SK-N-SH (cell line): ENCODE measurements around the gene HLA-A.

Source experiments
- EZH2phosphoT487 ChIP-seq: fragments of 200-600 bp; sonication (generic); IDR thresholded peaks from 2 replicates; pipeline ENCODE4 v1.6.1; 2017; ENCODE audit warnings: low read depth, mixed run types, mild to moderate bottlenecking, antibody characterized with exemption, moderate library complexity, borderline replicate concordance
- GABPA ChIP-seq: IDR thresholded peaks from 2 replicates; pipeline ENCODE4 v1.4.0; 2012; ENCODE audit warnings: low read depth, mild to moderate bottlenecking
- GATA2 ChIP-seq: sonication (generic); formaldehyde crosslinking; IDR thresholded peaks from 2 replicates; pipeline ENCODE4 v1.5.0; 2020; ENCODE audit warnings: mild to moderate bottlenecking, missing genetic modification reagents
- POLR2AphosphoS5 ChIP-seq: IDR thresholded peaks from 2 replicates; pipeline ENCODE4 v1.6.1; 2012; ENCODE audit warnings: low read depth, low read length
- RCOR1 ChIP-seq: fragments of 150-350 bp; IDR thresholded peaks from 2 replicates; pipeline ENCODE4 v1.6.1; 2017; ENCODE audit warnings: antibody characterized with exemption, low read length
- RXRA ChIP-seq: IDR thresholded peaks from 2 replicates; pipeline ENCODE4 v1.4.0; 2012; ENCODE audit warnings: low read depth, mild to moderate bottlenecking, borderline replicate concordance
- YY1 ChIP-seq: IDR thresholded peaks from 2 replicates; pipeline ENCODE4 v1.4.0; 2012; ENCODE audit warnings: low read depth, mild to moderate bottlenecking
- TF ChIP-seq, protein P1 (sequence below): fragments of 200-600 bp; sonication (generic); IDR thresholded peaks from 2 replicates; pipeline ENCODE4 v1.6.1; 2017; ENCODE audit warnings: antibody characterized with exemption, mild to moderate bottlenecking, moderate library complexity
- TF ChIP-seq, protein P2 (sequence below): IDR thresholded peaks from 2 replicates; pipeline ENCODE4; 2012
- TF ChIP-seq, protein P3 (sequence below): fragments of 150-350 bp; IDR thresholded peaks from 2 replicates; pipeline ENCODE4 v1.6.1; 2017; ENCODE audit warnings: antibody characterized with exemption, low read length, low read depth, borderline replicate concordance
- TF ChIP-seq, protein P4 (sequence below): IDR thresholded peaks from 2 replicates; pipeline ENCODE4 v1.4.0; 2012; ENCODE audit warnings: low read depth

DNA sequence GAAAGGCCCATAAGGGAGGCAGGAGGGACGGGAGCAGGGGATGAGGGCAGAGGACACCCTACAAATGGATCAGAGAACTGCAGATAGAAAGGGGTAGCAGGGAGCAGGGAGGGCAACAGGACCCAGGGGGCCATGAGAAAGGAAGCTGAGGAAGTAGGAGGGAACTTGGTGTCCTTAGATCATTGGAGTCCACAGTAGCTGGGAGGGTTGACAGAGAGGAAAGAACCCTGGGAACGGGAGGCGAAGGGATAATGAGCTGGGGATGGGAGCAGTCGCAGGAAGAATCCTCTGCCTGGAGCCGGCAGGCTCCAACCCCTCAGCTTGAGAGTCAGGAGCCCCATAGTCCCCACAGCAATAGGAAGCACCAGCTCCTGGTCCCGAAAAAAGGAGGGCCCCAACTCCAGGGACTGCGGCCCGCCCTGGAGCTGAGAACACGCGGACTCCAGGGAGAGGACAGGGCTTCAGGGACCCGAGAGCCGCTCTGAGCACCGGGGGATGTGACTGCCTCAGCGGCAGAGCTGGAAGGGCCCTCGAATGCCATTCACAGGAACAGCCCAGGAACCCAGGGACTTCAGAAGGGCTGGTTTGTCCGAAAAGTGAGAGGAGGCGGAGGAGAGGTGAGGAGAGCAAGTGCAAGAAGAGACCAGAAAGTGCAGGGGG, 32.7 kb downstream of the HLA-A start:
- TF ChIP-seq, protein P1, sequence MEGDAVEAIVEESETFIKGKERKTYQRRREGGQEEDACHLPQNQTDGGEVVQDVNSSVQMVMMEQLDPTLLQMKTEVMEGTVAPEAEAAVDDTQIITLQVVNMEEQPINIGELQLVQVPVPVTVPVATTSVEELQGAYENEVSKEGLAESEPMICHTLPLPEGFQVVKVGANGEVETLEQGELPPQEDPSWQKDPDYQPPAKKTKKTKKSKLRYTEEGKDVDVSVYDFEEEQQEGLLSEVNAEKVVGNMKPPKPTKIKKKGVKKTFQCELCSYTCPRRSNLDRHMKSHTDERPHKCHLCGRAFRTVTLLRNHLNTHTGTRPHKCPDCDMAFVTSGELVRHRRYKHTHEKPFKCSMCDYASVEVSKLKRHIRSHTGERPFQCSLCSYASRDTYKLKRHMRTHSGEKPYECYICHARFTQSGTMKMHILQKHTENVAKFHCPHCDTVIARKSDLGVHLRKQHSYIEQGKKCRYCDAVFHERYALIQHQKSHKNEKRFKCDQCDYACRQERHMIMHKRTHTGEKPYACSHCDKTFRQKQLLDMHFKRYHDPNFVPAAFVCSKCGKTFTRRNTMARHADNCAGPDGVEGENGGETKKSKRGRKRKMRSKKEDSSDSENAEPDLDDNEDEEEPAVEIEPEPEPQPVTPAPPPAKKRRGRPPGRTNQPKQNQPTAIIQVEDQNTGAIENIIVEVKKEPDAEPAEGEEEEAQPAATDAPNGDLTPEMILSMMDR, result no peak
- TF ChIP-seq GABPA (no peak), EZH2phosphoT487 (no peak), RCOR1 (no peak), YY1 (no peak), GATA2 (CRISPR knock-in tag) (no peak), POLR2AphosphoS5 (no peak), RXRA (no peak)
- TF ChIP-seq, protein P2, sequence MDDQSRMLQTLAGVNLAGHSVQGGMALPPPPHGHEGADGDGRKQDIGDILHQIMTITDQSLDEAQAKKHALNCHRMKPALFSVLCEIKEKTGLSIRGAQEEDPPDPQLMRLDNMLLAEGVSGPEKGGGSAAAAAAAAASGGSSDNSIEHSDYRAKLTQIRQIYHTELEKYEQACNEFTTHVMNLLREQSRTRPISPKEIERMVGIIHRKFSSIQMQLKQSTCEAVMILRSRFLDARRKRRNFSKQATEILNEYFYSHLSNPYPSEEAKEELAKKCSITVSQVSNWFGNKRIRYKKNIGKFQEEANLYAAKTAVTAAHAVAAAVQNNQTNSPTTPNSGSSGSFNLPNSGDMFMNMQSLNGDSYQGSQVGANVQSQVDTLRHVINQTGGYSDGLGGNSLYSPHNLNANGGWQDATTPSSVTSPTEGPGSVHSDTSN, result no peak
- TF ChIP-seq, protein P3, sequence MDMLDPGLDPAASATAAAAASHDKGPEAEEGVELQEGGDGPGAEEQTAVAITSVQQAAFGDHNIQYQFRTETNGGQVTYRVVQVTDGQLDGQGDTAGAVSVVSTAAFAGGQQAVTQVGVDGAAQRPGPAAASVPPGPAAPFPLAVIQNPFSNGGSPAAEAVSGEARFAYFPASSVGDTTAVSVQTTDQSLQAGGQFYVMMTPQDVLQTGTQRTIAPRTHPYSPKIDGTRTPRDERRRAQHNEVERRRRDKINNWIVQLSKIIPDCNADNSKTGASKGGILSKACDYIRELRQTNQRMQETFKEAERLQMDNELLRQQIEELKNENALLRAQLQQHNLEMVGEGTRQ, result no peak
- TF ChIP-seq, protein P4, sequence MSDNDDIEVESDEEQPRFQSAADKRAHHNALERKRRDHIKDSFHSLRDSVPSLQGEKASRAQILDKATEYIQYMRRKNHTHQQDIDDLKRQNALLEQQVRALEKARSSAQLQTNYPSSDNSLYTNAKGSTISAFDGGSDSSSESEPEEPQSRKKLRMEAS, result no peak
